Thymus (tissue), 11 donors: ENCODE results near the gene RXRA. TPM values are rescaled to one million over a fixed set of nuclear protein-coding genes. Genes with fewer than 3 reads are reported as not detected.

ENCODE experiments used
- DNase-seq, 9 donors: peaks; one replicate each; pipeline ENCODE4 v3.0.0-alpha.2; 2013; ENCODE audit warnings: low spot score in 9 of 9, low read depth in 6 of 9, missing footprints in 1 of 9
- H3K27ac ChIP-seq, 2 donors: one replicate each; pipeline ENCODE4 v1.5.1; 2013; ENCODE audit warnings: control low read depth in 1 of 2, low read depth in 1 of 2, low read length in 1 of 2, mild to moderate bottlenecking in 1 of 2, moderate library complexity in 1 of 2
- H3K27me3 ChIP-seq, 2 donors: one replicate each; pipeline ENCODE4 v1.5.1; 2013; ENCODE audit warnings: low read length in 1 of 2; ENCODE audit not compliant: control insufficient read depth in 2 of 2, insufficient read depth in 1 of 2
- H3K36me3 ChIP-seq, 2 donors: one replicate each; pipeline ENCODE4 v1.5.1; 2013; ENCODE audit warnings: low read length in 1 of 2, mild to moderate bottlenecking in 1 of 2, moderate library complexity in 1 of 2; ENCODE audit not compliant: control insufficient read depth in 2 of 2, insufficient read depth in 2 of 2
- H3K4me1 ChIP-seq, 2 donors: one replicate each; pipeline ENCODE4 v1.5.1; 2013; ENCODE audit warnings: low read length in 2 of 2; ENCODE audit not compliant: control insufficient read depth in 2 of 2, insufficient read depth in 2 of 2
- H3K4me3 ChIP-seq, 2 donors: one replicate each; pipeline ENCODE4 v1.5.1; 2013; ENCODE audit warnings: low read length in 2 of 2, control low read depth in 1 of 2, mild to moderate bottlenecking in 1 of 2
- H3K9me3 ChIP-seq, 2 donors: one replicate each; pipeline ENCODE4 v1.5.1; 2013; ENCODE audit warnings: low read length in 1 of 2, mild to moderate bottlenecking in 1 of 2; ENCODE audit not compliant: control insufficient read depth in 2 of 2, insufficient read depth in 1 of 2
- WGBS: extraction: QIAGEN DNeasy Blood & Tissue Kit; methylation state at CpG from one replicate; pipeline ENCODE4 v1.1.7; 2013; 5-methylcytosine and 5-hydroxymethylcytosine counted together
- polyA plus RNA-seq: library from polyadenylated mRNA; stranded (reverse); fragments of 200-250 nt; gene quantifications from one replicate; pipeline ENCODE4 v1.2.3, GENCODE V29; 2013
- total RNA-seq: library from RNA; stranded (reverse); fragments of 120-200 nt; gene quantifications from one replicate; pipeline ENCODE4 v1.2.4, GENCODE V29; 2013
- donor health status: healthy.

The RXRA gene
- total and polyA plus RNA-seq, 2 donors: 7.0 to 20.4 TPM

- Histone ChIP-seq H3K36me3 (no peaks in the 10 kb centered on the region), H3K9me3 (no peaks in the 10 kb centered on the region), H3K27me3 (peaks cover 0 to 10% of the 10 kb centered on the region in 2 donors), H3K4me1 (peaks cover 39 to 82% of the 10 kb centered on the region in 2 donors), H3K4me3 (peak overlapping the region in 1 of 2 donors; percentile 6), H3K27ac (peak overlapping the region in 1 of 2 donors; percentile 20)
- no peak for DNase-seq
- WGBS: 78% methylated on average over 23 of the region's 23 CpGs
These were observed 80.3 kb downstream of the RXRA start for GRCh38 chr9:134406366-134407120.

GRCh38 chr9:134407121-134407779 is 81.0 kb downstream of the RXRA start:
- H3K27me3 ChIP-seq: peaks cover 0 to 10% of the 10 kb centered on the region in 2 donors
- H3K36me3 ChIP-seq: no peaks in the 10 kb centered on the region
- peaks cover 39 to 84% of the 10 kb centered on the region in 2 donors for H3K4me1 ChIP-seq
- peak in 6 of 9 donors; percentile 64 to 86 (median 76) for DNase-seq
- no peaks in the 10 kb centered on the region for H3K9me3 ChIP-seq
- WGBS: 3% methylated on average over 33 of the region's 33 CpGs
- H3K4me3 ChIP-seq: peak overlapping the region; percentile 6 to 16
- H3K27ac ChIP-seq: peak overlapping the region; percentile 26 to 33

- H3K27me3 ChIP-seq: peaks cover 0 to 10% of the 10 kb centered on the region in 2 donors
- WGBS: 90% methylated on average over 9 of the region's 9 CpGs
- H3K4me3 ChIP-seq: no peak overlapping the region
- H3K36me3 ChIP-seq: no peaks in the 10 kb centered on the region
- peaks cover 34 to 79% of the 10 kb centered on the region in 2 donors for H3K4me1 ChIP-seq
- H3K9me3 ChIP-seq: no peaks in the 10 kb centered on the region
- H3K27ac ChIP-seq: no peak overlapping the region
- no peak for DNase-seq
These were observed 82.1 kb downstream of the RXRA start for GRCh38 chr9:134408389-134408788.

- Histone ChIP-seq H3K27me3 (peaks cover 0 to 10% of the 10 kb centered on the region in 2 donors), H3K4me3 (no peak overlapping the region), H3K9me3 (no peaks in the 10 kb centered on the region), H3K4me1 (peaks cover 26 to 72% of the 10 kb centered on the region in 2 donors), H3K27ac (no peak overlapping the region), H3K36me3 (no peaks in the 10 kb centered on the region)
- no peak for DNase-seq
- WGBS: 75% methylated on average over 40 of the region's 40 CpGs
These were observed 82.9 kb downstream of the RXRA start for GRCh38 chr9:134408939-134409737.

- 91% methylated on average over 17 of the region's 17 CpGs for WGBS
- peak overlapping the region in 1 of 2 donors; percentile 55 for H3K27ac ChIP-seq
- peaks cover 19 to 61% of the 10 kb centered on the region in 2 donors for H3K4me1 ChIP-seq
- H3K4me3 ChIP-seq: no peak overlapping the region
- H3K9me3 ChIP-seq: no peaks in the 10 kb centered on the region
- no peaks in the 10 kb centered on the region for H3K36me3 ChIP-seq
- no peak for DNase-seq
- peaks cover 0 to 10% of the 10 kb centered on the region in 2 donors for H3K27me3 ChIP-seq
These were observed 84.0 kb downstream of the RXRA start for GRCh38 chr9:134410071-134410834.

- H3K9me3 ChIP-seq: no peaks in the 10 kb centered on the region
- peaks cover 16 to 55% of the 10 kb centered on the region in 2 donors for H3K4me1 ChIP-seq
- no peaks in the 10 kb centered on the region for H3K36me3 ChIP-seq
- H3K4me3 ChIP-seq: no peak overlapping the region
- H3K27ac ChIP-seq: peak overlapping the region in 1 of 2 donors; percentile 55
- 97% methylated on average over 12 of the region's 12 CpGs for WGBS
- peaks cover 0 to 5% of the 10 kb centered on the region in 2 donors for H3K27me3 ChIP-seq
- DNase-seq: no peak
These were observed 84.6 kb downstream of the RXRA start for GRCh38 chr9:134410835-134411217.

- Histone ChIP-seq H3K27me3 (peaks cover 0 to 5% of the 10 kb centered on the region in 2 donors), H3K36me3 (no peaks in the 10 kb centered on the region), H3K9me3 (no peaks in the 10 kb centered on the region), H3K4me3 (no peak overlapping the region), H3K4me1 (peaks cover 12 to 46% of the 10 kb centered on the region in 2 donors), H3K27ac (no peak overlapping the region)
- DNase-seq: no peak
- 85% methylated on average over 25 of the region's 25 CpGs for WGBS
These were observed 85.4 kb downstream of the RXRA start for GRCh38 chr9:134411440-134412297.

- Histone ChIP-seq H3K27me3 (no peaks in the 10 kb centered on the region), H3K27ac (no peak overlapping the region), H3K4me1 (peaks cover 6 to 40% of the 10 kb centered on the region in 2 donors), H3K9me3 (no peaks in the 10 kb centered on the region), H3K36me3 (no peaks in the 10 kb centered on the region), H3K4me3 (no peak overlapping the region)
- DNase-seq: no peak
- 88% methylated on average over 16 of the region's 16 CpGs for WGBS
These were observed 86.0 kb downstream of the RXRA start for GRCh38 chr9:134412298-134412711.
